ENCODE data around the gene TPST2. TPM values are rescaled to one million over a fixed set of nuclear protein-coding genes. Genes with fewer than 3 reads are reported as not detected.

The TPST2 gene
- total and polyA plus RNA-seq, 9 of the 15 experiments (the other 6 are each of a cell fraction or from before 2014, with no cell fraction given): 14.2 to 123 (median 60.1) TPM

- no peak for TF ChIP-seq ZBTB40 (IDR thresholded peaks at IDR 0.05)
- no peak for TF ChIP-seq ZBTB40 (CRISPR knock-in tag; IDR thresholded peaks at IDR 0.05)
- TF ChIP-seq NR2C1 (IDR thresholded peaks at IDR 0.05): no peak
- peak; percentile 45; the same call in 1 of the 2 replicates for TF ChIP-seq NR2C1 (tag; IDR thresholded peaks at IDR 0.05)
- TF ChIP-seq ARID1B (IDR thresholded peaks at IDR 0.05): no peak
- no peak for TF ChIP-seq TARDBP (IDR thresholded peaks at IDR 0.05)
- peak; percentile 36; the same call in 1 of the 2 replicates for TF ChIP-seq USF2 (CRISPR knock-in tag; IDR thresholded peaks at IDR 0.05)
- TF ChIP-seq DLX4 (CRISPR knock-in tag; IDR thresholded peaks at IDR 0.05): no peak
- no peak for TF ChIP-seq GABPB1 (CRISPR knock-in tag; IDR thresholded peaks at IDR 0.05)
- no peak for TF ChIP-seq GATAD2A (IDR thresholded peaks at IDR 0.05)
- TF ChIP-seq STAT5B (CRISPR knock-in tag; IDR thresholded peaks at IDR 0.05): no peak
- TF ChIP-seq ZFPM2 (CRISPR knock-in tag; IDR thresholded peaks at IDR 0.05): no peak
- no peak for TF ChIP-seq MYC (IDR thresholded peaks at IDR 0.05; ENCODE audit: low read depth, low read length)
- 0 out of 2 replicates have a peak, but pooled peaks have one; percentile 48 for TF ChIP-seq MYC (CRISPR knock-in tag; IDR thresholded peaks at IDR 0.05; ENCODE audit: borderline replicate concordance, low read depth)
- no peak for TF ChIP-seq SRSF1 (IDR thresholded peaks at IDR 0.05; ENCODE audit: low read depth, low read length)
- TF ChIP-seq RBM15 (IDR thresholded peaks at IDR 0.05; ENCODE audit: insufficient read depth, low read length): no peak
- no peak for TF ChIP-seq ZNF143 (CRISPR knock-in tag; IDR thresholded peaks at IDR 0.05)
- TF ChIP-seq XRCC5 (IDR thresholded peaks at IDR 0.05; ENCODE audit: low read depth, low read length): no peak
- peak; percentile 59; the same call in 1 of the 2 replicates for TF ChIP-seq PTRF (tag; IDR thresholded peaks at IDR 0.05)
- no peak for TF ChIP-seq TCFL5 (CRISPR knock-in tag; conservative IDR thresholded peaks at IDR 0.05)
- no peak for TF ChIP-seq MCM3 (IDR thresholded peaks at IDR 0.05)
- 0 out of 2 replicates have a peak, but pooled peaks have one; percentile 9 for TF ChIP-seq PYGO2 (tag; IDR thresholded peaks at IDR 0.05)
- 0 out of 2 replicates have a peak, but pooled peaks have one; percentile 48 for TF ChIP-seq ERF (CRISPR knock-in tag; IDR thresholded peaks at IDR 0.05)
Observed at GRCh38 chr22:26631282-26631681, 41.4 kb upstream of the TPST2 start (continued).
